H1 (cell line): ENCODE results near the gene FLT3. TPM values are rescaled to one million over a fixed set of nuclear protein-coding genes. Genes with fewer than 3 reads are reported as not detected.

Experiments used
- BCL11A ChIP-seq, 2 experiments: IDR thresholded peaks; one replicate each; pipeline ENCODE4 v1.6.1; 2011; ENCODE audit warnings: low read depth in 2 of 2, low read length in 2 of 2, mild to moderate bottlenecking in 2 of 2
- BRCA1 ChIP-seq: IDR thresholded peaks from 2 replicates; pipeline ENCODE4 v1.6.1; 2012; ENCODE audit warnings: low read depth, low read length, improper control_type of control experiment
- FOSL1 ChIP-seq: IDR thresholded peaks from 2 replicates; pipeline ENCODE4 v1.6.1; 2011; ENCODE audit warnings: mild to moderate bottlenecking, low read depth, low read length, moderate library complexity; ENCODE audit not compliant: insufficient read depth
- JUND ChIP-seq: IDR thresholded peaks from 2 replicates; pipeline ENCODE4 v1.6.1; 2011; ENCODE audit warnings: mild to moderate bottlenecking, improper control_type of control experiment, low read length
- RAD21 ChIP-seq, 2 experiments: IDR thresholded peaks in 1 of 2; conservative IDR thresholded peaks in 1 of 2; 2 replicates each; pipeline ENCODE4 v1.6.1; 2011; ENCODE audit warnings: low read depth in 2 of 2, low read length in 2 of 2, improper control_type of control experiment in 1 of 2, inconsistent platforms in 1 of 2, mild to moderate bottlenecking in 1 of 2, moderate library complexity in 1 of 2
- polyA plus RNA-seq, 7 experiments: library from polyadenylated mRNA; depleted of rRNA in 3 of 7; stranded (reverse) in 5 of 7; unstranded in 2 of 7; fragments of >200 nt in 5 of 7; fragments of 200-250 nt in 2 of 7; gene quantifications; 1 replicate in 5 of 7; 2 replicates in 1 of 7; 4 replicates in 1 of 7; pipeline versions ENCODE4 v1.2.1 to v1.2.3, GENCODE V29; 2011 to 2013; ENCODE audit warnings: missing spikeins in 2 of 7, mixed read lengths in 2 of 7
- total RNA-seq: library from RNA; stranded (reverse); fragmentation: NEBNext Ultra II Directional; extraction: Animal tissue kit (Norgen Biotek cat#: 25700); gene quantifications from 2 replicates; pipeline ENCODE4 v1.2.1, GENCODE V29; 2021
- TF ChIP-seq, protein P1 (sequence below), 3 experiments: IDR thresholded peaks; 1 replicate in 2 of 3; 2 replicates in 1 of 3; pipeline versions ENCODE4 v1.5.1 to v1.6.1; 2011; ENCODE audit warnings: low read length in 3 of 3, mild to moderate bottlenecking in 3 of 3, inconsistent platforms in 2 of 3, low read depth in 1 of 3, moderate library complexity in 1 of 3; ENCODE audit not compliant: insufficient read depth in 1 of 3; ENCODE audit errors: control extremely low read depth in 1 of 3

The FLT3 gene
- total and polyA plus RNA-seq, 2 of the 8 experiments (the other 6 are each of a cell fraction or from before 2014, with no cell fraction given), result 0.44 to 0.71 TPM

- TF ChIP-seq BRCA1 (no peak), RAD21 (IDR thresholded peaks at IDR 0.05 in 1 of 2, conservative IDR thresholded peaks at IDR 0.05 in 1 of 2; ENCODE audit: low read depth in 2 of 2, low read length in 2 of 2) (peak in 1 of 2 experiments; percentile 8; a peak in 1 of 4 replicates), FOSL1 (no peak), JUND (no peak), BCL11A (IDR thresholded peaks at IDR 0.05; ENCODE audit: low read depth in 2 of 2, low read length in 2 of 2) (no peak)
- TF ChIP-seq, protein P1, sequence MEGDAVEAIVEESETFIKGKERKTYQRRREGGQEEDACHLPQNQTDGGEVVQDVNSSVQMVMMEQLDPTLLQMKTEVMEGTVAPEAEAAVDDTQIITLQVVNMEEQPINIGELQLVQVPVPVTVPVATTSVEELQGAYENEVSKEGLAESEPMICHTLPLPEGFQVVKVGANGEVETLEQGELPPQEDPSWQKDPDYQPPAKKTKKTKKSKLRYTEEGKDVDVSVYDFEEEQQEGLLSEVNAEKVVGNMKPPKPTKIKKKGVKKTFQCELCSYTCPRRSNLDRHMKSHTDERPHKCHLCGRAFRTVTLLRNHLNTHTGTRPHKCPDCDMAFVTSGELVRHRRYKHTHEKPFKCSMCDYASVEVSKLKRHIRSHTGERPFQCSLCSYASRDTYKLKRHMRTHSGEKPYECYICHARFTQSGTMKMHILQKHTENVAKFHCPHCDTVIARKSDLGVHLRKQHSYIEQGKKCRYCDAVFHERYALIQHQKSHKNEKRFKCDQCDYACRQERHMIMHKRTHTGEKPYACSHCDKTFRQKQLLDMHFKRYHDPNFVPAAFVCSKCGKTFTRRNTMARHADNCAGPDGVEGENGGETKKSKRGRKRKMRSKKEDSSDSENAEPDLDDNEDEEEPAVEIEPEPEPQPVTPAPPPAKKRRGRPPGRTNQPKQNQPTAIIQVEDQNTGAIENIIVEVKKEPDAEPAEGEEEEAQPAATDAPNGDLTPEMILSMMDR (IDR thresholded peaks at IDR 0.05; ENCODE audit: control extremely low read depth in 1 of 3, insufficient read depth in 1 of 3, low read depth in 1 of 3, low read length in 3 of 3), result no peak
Observed at GRCh38 chr13:28138756-28139470, 38.5 kb upstream of the FLT3 start (continued).
